ENCODE data around the gene SRSF5. TPM values are rescaled to one million over a fixed set of nuclear protein-coding genes. Genes with fewer than 3 reads are reported as not detected.
"Not testable (repeated sequence)": the region's sequence is repeated elsewhere in the genome, so short reads cannot be mapped to it uniquely, and the experiment has no call there.

The SRSF5 gene
- 100 to 1,000 TPM in 1 of 4 donors, 10 to 100 TPM in 3; 57.5 to 113 (median 84.6) TPM for total RNA-seq

DNA sequence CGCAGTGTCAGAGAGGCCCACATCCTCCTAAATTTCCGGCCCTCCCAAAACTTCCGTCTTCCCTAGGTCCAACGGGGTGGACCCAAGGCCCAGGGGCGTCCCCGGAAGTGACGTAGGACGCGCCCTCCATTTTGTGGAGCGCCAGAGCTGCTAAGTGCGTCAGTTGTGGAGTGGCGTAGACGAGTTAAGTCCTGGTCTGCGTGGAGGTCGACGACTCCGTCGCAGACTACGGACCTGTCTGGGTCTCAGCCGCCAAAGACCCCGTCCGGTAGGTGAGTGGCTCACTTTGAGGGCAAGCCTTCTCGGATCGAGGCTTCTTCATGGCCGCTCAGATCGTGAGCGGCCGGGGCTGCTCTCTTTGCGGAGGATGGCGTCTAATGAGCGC lies at the start of gene SRSF5:
SRSF5 (plus strand) TSS at position 159 of the 385 bp plus-strand sequence. CDS start 1,015 bp downstream, outside the sequence.
- no peaks in the 10 kb centered on the region for H3K27me3 ChIP-seq
- peak; percentile 95 for ATAC-seq
- H3K9me3 ChIP-seq: no peaks in the 10 kb centered on the region
- DNase-seq: peak; percentile 94 to 95
- H3K4me3 ChIP-seq: peak within 1 kb of the TSS; percentile 79 to 99 (median 92)
- H3K4me1 ChIP-seq: peaks cover 34 to 36% of the 10 kb centered on the region in 2 donors
- in situ Hi-C loops (cut with MboI; ENCODE audit: low sequenced_read_pairs in 4 of 4): loop anchor here in 1 of 4 donors (10.0 kb wide), 1 partner anchor 372 kb away; the partner anchor contains the start of genes ERH and SLC39A9
- peak within 1 kb of the TSS; percentile 97 to 100 (median 99) for H3K27ac ChIP-seq
- TF ChIP-seq POLR2A (IDR thresholded peaks at IDR 0.05): peak; percentile 95 to 97
- no peak for TF ChIP-seq CTCF (IDR thresholded peaks at IDR 0.05 in 4 of 5, conservative IDR thresholded peaks at IDR 0.05 in 1 of 5)
- intact Hi-C loops (cut with DNase I; ENCODE audit: low total_unique reads): loop anchor here (1.0 to 5.0 kb wide), 4 partner anchors 156 to 835 kb away; partner anchors contain the start of genes ERH, MED6, SLC39A9 and SLC8A3
- peaks cover 16 to 42% of the 10 kb centered on the region in 2 donors for H3K36me3 ChIP-seq

- intact Hi-C loops (cut with DNase I; ENCODE audit: low total_unique reads); H3K27me3 ChIP-seq; ATAC-seq; H3K4me3 ChIP-seq; H3K9me3 ChIP-seq; H3K36me3 ChIP-seq; DNase-seq; in situ Hi-C loops (cut with MboI; ENCODE audit: low sequenced_read_pairs in 4 of 4): not testable (repeated sequence)
- H3K27ac ChIP-seq: peak overlapping the region in 1 of 4 donors; percentile 42
- peaks cover 15 to 29% of the 10 kb centered on the region in 2 donors for H3K4me1 ChIP-seq
Measured at GRCh38 chr14:69718614-69719013, 48.3 kb upstream of the SRSF5 start.

- no peaks in the 10 kb centered on the region for H3K27me3 ChIP-seq
- no peak for TF ChIP-seq CTCF (IDR thresholded peaks at IDR 0.05 in 4 of 5, conservative IDR thresholded peaks at IDR 0.05 in 1 of 5)
- peak in 1 of 2 donors; percentile 13 for TF ChIP-seq POLR2A (IDR thresholded peaks at IDR 0.05)
- no peak overlapping the region for H3K4me3 ChIP-seq
- ATAC-seq (peak; percentile 72 to 77), DNase-seq (peak in 1 of 2 donors; percentile 40)
- intact Hi-C loops (cut with DNase I; ENCODE audit: low total_unique reads) (no loop called here), in situ Hi-C loops (cut with MboI; ENCODE audit: low sequenced_read_pairs in 4 of 4) (no loop called here)
- H3K36me3 ChIP-seq: no peaks in the 10 kb centered on the region
- H3K4me1 ChIP-seq: peaks cover 13 to 27% of the 10 kb centered on the region in 2 donors
- no peaks in the 10 kb centered on the region for H3K9me3 ChIP-seq
- peak overlapping the region in 3 of 4 donors; percentile 42 to 57 (median 53) for H3K27ac ChIP-seq
Measured at GRCh38 chr14:69719501-69719951, 47.4 kb upstream of the SRSF5 start.

DNA sequence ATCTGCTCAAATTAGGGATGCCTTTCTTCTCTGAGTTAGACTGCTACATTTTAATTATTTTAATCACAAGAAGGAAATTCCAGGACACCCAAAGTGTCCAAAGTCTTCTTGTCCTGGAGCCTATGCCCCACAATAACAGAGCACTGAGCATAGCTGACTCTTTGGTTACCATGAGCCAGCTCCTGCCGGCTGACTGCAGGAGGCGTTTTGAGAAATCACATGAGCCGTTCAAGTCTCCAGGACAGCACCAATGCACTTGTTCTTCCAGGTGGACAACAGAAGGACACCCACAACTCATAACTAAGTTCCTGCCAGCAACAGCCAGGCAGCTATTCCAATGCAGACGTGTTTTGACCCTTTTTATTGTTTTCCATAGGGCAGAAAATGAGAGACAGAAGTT lies 46.0 kb upstream of the SRSF5 start:
- H3K4me1 ChIP-seq: peaks cover 9 to 25% of the 10 kb centered on the region in 2 donors
- H3K27me3 ChIP-seq: no peaks in the 10 kb centered on the region
- H3K9me3 ChIP-seq: no peaks in the 10 kb centered on the region
- H3K4me3 ChIP-seq: no peak overlapping the region
- DNase-seq (no peak), ATAC-seq (no peak)
- no peak overlapping the region for H3K27ac ChIP-seq
- TF ChIP-seq CTCF (IDR thresholded peaks at IDR 0.05 in 4 of 5, conservative IDR thresholded peaks at IDR 0.05 in 1 of 5) (no peak), POLR2A (IDR thresholded peaks at IDR 0.05) (no peak)
- in situ Hi-C loops (cut with MboI; ENCODE audit: low sequenced_read_pairs in 4 of 4) (loop anchor here in 1 of 4 donors (10.0 kb wide), 1 partner anchor 116 kb away; no protein-coding TSS in a partner anchor), intact Hi-C loops (cut with DNase I; ENCODE audit: low total_unique reads) (no loop called here)
- no peaks in the 10 kb centered on the region for H3K36me3 ChIP-seq

DNA sequence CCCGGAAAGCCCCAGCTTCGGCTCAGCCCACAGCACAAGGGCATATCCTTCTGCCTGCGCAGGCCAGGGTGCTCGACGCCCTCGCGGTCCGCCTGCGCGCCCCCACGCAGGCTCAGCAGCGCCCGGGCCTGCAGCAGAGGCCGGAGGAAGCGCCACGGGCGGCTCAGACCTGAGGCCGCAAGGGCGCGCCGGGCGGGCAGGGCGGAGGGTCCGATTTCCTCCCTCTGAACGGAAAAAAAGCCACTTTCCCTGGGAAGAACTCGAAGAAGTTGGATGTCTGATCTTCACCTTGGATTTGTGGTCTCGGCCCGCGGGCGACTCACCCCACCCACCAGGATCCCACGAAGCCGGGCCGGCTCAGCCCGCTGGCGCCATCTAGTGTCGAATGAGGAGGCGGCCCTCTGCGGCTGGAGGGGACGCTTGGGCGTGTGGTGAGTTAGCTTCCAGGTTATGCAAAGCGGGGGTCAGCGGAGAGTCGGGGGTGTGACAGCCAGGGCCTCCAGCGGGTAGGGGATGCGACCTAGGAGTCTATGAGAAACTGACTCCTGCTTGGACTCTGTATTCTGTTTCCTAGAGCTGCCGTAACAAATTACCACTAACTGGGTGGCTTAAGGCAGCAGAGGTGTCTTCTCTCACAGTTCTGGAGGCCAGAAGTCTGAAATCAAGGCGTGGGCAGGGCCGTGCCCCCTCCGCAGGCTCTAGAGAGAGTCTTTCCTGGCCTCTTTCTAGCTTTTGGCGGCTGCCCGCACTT lies 40.0 kb upstream of the SRSF5 start:
- Histone ChIP-seq H3K9me3 (no peaks in the 10 kb centered on the region), H3K27ac (peak overlapping the region in 3 of 4 donors; percentile 30 to 47 (median 44)), H3K36me3 (no peaks in the 10 kb centered on the region), H3K4me3 (peak overlapping the region; percentile 17 to 55 (median 46)), H3K27me3 (no peaks in the 10 kb centered on the region), H3K4me1 (peaks cover 0 to 4% of the 10 kb centered on the region in 2 donors)
- TF ChIP-seq CTCF (IDR thresholded peaks at IDR 0.05 in 4 of 5, conservative IDR thresholded peaks at IDR 0.05 in 1 of 5) (peak; percentile 96 to 99 (median 98)), POLR2A (IDR thresholded peaks at IDR 0.05) (no peak)
- intact Hi-C loops (cut with DNase I; ENCODE audit: low total_unique reads) (loop anchor here (1.0 kb wide), 2 partner anchors 124 to 142 kb away; no protein-coding TSS in a partner anchor), in situ Hi-C loops (cut with MboI; ENCODE audit: low sequenced_read_pairs in 4 of 4) (loop anchor here in 2 of 4 donors (5.0 to 10.0 kb wide), 2 partner anchors 120 to 122 kb away; no protein-coding TSS in a partner anchor)
- ATAC-seq: peak; percentile 86 to 92
- DNase-seq: peak in 1 of 2 donors; percentile 52

Data from gastrocnemius medialis (tissue), 4 donors.